ENCODE data around the gene LCN2.

The LCN2 gene

DNA sequence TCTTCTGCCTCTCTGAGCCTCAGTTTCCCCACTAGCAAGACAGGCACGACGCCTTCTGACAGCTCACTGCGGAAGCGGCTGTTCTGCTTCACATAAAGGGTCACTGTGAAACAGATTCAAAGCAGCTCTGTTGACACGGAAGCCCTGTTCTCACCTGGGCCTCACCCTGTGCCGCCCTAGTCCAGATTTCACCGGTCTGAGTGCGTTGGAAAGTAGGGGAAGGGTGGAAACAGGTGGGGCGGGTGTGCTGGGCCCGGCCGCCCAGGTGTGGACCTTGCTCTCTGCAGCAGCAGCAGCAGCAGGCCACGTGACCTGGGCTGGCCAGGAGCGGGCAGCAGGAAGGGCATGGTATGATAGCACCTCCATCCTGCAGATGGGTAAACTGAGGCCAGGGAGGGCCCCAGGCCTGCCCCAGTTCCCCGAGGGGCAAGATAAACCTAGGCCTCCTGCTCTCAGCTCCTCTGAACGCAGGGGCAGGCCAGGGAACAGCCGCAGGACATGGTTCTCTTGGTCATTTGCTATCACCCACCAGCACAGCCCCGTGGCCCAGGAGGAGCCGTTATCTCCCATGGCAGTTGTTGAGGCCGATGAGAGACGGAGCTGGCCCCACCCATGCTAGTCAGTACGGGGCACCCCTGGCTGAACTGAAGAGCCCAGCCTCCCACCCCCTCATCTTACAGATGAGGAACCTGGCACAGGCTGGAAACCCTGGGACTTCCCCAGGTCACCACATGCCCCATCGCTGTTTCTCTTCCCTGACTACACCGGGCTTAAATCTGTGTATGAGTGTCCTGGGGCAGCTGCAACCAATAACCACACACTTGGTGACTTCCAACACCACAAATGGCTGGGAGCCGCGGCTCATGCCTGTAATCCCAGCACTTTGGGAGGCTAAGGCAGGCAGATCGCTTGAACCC is 33.8 kb upstream of the LCN2 start:
- no peak for DNase-seq (ENCODE audit: low spot score)

- DNase-seq (ENCODE audit: low spot score) = no peak
Observed at GRCh38 chr9:128116104-128117083, 32.9 kb upstream of the LCN2 start.

- DNase-seq (ENCODE audit: low spot score) = peak; percentile 95
Observed at GRCh38 chr9:128117613-128118471, 31.4 kb upstream of the LCN2 start.

- no peak for DNase-seq (ENCODE audit: low spot score)
Observed at GRCh38 chr9:128118472-128118857, 30.8 kb upstream of the LCN2 start.

DNA sequence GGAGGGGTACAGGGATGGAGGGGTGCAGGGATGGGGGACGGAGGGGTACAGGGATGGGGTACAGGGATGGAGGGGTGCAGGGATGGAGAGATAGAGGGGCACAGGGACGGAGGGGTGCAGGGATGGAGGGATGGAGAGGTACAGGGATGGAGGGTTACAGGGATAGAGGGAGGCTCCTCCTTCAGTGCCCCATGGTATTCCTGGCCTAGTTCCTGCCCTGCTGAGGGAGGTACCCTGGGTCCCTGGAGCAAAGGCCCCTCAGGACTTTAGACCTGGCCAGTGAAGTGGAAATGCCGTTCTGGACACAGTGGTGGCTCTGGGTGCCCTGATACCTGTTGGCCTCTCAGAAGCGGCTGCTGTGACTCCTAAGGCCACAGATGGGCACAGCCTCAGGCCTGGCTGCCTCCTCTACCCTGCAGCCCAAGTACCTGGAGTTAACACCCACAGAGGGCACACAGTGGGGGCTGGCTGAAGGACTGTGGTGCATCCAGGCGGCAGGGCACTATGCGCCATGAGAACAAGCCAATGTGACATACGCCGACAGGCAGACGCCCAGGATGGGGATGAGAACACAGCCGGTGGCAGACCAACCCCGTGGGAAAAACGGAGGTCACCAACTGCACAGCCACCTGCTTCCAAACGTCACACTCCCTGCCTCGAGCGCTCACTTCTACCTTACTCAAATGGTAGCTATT is 30.1 kb upstream of the LCN2 start:
- no peak for DNase-seq (ENCODE audit: low spot score)

DNA sequence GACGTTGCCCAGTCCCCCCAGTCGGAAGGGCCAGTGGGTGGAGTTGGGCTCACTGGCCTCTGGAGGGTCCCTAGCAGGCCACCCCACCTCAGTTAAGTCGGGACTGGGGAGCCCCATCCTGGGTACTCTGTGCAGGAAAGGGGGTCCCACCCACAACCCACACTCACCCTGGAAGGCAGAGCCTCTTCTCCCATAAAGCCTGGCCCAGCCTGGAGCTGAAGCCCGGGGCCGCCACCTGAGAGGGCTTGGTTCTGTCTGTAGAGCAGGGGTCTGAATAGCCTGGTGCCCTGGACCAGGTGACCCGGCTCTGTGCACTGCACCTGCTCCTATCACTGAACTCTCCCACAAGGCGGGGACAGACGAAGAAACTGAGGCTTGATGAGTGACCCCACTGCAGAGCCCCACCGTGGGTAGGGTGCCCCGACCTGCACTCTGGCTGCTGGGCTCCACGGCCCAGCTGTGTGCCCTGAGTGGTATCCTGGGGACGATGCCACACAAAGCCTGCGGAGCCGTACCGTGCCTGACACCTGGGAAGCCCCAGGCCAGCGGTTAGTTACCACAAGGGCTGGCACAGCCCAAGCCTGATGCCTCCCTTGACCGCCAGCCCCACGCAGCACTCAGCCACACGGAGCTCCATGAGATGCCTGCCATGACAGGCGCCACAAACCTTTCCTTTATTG is 29.1 kb upstream of the LCN2 start:
- DNase-seq (ENCODE audit: low spot score) = no peak

DNA sequence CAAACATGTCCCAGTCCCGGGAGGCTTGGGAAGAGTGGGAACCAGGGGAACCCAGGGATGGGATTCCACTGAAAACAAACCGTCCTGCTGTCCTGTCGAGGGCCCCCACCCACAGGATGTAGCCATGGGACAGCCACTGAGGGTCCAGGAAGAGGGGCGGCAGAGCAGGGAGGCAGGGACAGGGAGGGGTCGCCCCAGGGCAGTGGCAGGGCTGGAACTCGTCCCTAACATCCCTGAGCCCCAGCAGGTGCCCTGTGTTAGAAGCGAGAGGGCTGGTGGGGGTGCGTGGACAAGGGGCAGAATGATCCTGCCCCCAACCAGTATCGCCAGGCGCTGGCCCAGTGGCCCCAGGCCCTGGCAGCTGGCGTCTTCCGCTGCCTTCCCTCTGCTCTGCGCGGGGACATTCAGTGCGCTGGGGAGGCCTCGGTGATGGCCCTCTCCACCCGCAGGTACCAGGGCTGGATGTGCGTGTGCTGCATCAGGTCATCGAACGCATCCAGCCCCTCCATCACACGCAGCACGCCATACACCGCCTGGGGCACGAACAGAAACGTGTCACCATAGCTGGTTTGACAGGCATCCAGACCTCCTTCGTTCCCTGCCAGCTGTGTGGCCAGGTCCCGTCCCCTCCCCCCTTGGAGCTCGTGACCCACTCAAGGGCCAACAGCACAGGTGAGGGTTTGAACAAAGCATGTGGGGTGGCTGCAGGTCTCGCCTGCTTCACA is 28.4 kb upstream of the LCN2 start:
- no peak for DNase-seq (ENCODE audit: low spot score)

DNA sequence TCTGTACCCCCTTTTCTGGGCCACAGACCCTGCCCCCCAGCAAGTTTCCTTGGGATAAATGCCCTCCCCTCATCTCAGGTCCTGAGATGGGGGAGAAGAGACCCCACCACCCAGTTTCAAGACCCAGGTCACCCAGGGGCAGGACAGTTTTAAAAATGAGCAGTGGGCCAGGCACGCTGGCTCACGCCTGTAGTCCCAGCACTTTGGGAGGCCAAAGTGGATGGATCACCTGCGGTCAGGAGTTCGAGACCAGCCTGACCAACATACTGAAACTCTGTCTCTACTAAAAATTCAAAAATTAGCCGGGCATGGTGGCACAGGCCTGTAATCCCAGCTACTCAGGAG is 27.8 kb upstream of the LCN2 start:
- no peak for DNase-seq (ENCODE audit: low spot score)

DNA sequence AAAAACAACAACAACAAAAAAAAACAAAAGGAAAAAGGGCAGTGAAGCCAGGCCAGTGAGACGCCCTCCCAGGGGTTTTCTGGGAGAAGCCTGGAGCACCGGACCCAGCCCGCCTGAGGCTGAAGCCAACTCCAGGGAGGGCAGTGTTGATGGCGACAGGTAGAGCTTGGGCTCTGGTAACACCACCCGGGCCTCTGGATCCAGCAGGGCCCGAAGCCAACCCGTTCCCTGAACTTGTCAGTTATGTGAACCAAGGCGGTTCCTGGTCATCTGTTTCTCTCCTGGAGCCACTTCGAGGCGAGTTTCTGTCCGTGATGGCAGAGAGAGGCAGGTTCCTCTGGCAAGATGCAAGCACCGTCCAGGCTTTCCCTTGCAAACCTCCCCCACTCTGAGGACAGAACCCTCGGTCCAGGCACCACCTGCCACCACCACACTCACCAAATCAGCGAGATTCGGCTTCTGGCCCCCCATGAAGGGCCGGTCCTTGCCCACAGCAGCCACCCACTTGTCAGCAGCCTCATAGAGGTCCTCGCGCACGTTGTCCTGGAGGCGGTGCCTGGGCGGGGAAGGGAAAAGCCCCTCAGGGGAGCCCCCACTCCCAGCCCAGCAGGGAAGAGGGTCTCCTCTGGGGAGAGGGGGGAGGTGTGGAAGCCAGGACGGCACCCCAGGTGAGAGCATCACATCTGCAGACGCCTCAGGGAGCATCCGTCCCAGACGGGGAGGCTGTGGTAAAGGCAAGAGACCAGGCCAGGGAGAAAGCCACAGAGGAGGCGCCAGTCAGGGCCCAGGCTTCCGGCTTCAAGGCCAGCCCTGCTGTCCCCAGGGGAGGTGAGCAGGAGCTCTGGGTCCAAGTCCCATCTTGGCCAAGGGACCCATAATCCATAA is 27.1 kb upstream of the LCN2 start:
- no peak for DNase-seq (ENCODE audit: low spot score)

DNA sequence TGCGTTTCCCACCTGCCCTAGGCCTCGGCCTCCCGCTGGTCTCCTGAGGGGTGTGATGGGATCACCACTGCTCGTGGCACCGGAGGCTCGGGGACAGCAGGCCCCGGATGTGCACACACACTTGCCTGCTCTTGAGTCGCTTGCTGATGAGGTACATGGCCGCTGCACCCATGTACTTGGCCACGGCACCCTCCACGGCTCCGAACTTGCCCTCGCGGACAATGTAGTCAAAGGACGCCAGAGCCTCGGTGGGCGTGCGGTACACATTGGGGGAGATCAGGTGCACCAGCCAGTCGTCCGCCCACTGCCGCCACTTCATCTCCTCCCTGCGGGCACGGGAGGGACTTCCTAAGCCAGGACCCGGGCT is 26.5 kb upstream of the LCN2 start:
- no peak for DNase-seq (ENCODE audit: low spot score)

DNA sequence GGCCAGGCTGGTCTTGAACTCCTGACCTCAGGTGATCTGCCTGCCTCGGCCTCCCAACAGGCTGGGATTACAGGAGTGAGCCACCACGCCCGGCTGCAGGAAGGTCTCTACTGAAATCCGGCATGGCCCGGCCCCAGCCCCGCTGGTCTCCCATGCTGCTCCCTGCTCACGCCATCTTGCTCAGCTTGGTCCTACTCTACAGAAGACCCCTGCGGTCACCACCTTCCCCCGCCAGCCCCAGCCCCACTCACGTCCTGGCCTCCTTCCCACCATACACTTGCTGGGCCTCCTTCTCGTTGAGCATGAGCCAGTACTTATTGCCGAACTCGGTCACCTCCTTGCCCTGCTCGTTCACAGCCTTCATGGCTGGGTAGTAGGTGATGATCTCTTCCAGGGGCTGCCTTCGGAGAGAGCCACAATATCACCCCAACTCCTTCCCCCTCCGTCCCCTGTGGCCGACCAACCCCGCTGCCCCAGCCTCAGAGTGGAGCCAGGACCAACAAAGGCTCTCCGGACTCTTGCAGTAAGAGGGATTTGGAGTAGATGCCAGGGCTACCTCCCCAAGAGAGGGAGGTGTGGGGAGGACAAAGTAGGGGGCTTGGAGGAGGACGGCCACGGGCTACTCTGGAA is 25.7 kb upstream of the LCN2 start:
- no peak for DNase-seq (ENCODE audit: low spot score)

- no peak for DNase-seq (ENCODE audit: low spot score)
Observed at GRCh38 chr9:128124451-128124850, 24.8 kb upstream of the LCN2 start.

GRCh38 chr9:128124873-128125579 is 24.2 kb upstream of the LCN2 start:
- no peak for DNase-seq (ENCODE audit: low spot score)

DNA sequence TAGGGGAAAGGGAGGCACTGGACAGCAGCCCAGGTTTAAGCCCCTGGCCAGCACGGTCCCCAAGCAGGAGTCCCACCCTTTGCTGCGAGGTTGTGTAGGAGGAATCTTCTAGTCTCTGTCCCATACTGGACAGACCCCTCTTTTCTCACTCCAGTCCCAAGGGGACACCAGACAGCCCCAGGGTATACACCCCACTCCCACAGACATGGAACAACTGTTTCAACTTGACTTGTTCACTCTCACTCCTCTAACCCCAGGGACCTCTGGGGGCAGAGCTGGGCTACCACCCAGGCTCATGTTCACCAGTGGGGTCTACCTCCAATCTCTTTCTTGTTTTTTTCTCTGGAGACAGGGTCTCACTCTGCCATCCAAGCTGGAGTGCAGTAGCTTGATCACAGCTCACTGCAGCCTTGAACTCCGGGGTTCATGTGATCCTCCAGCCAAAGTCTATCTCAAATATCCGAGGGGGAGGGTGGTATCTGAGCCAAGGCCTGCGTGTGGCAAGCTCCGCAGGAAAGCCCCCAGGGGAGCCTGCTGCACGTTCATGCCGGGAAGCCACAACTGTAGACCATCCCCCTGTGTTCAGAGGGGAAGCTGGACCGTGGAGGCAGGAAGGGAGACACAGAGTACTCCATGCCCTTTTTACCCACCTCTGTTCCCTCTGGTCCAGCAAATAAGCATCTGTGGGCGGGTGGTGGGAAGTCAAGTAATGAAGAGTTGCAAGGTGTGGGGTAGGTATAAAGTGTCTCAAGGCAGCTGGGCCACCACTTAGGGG is 23.5 kb upstream of the LCN2 start:
- no peak for DNase-seq (ENCODE audit: low spot score)

GRCh38 chr9:128127568-128127989 is 21.7 kb upstream of the LCN2 start, which contains the start of gene PTGES2:
TSS of gene PTGES2 (minus strand) at chr9:128127729. CDS start at chr9:128127717, 12 bp downstream.
- DNase-seq (ENCODE audit: low spot score) = peak; percentile 91

DNA sequence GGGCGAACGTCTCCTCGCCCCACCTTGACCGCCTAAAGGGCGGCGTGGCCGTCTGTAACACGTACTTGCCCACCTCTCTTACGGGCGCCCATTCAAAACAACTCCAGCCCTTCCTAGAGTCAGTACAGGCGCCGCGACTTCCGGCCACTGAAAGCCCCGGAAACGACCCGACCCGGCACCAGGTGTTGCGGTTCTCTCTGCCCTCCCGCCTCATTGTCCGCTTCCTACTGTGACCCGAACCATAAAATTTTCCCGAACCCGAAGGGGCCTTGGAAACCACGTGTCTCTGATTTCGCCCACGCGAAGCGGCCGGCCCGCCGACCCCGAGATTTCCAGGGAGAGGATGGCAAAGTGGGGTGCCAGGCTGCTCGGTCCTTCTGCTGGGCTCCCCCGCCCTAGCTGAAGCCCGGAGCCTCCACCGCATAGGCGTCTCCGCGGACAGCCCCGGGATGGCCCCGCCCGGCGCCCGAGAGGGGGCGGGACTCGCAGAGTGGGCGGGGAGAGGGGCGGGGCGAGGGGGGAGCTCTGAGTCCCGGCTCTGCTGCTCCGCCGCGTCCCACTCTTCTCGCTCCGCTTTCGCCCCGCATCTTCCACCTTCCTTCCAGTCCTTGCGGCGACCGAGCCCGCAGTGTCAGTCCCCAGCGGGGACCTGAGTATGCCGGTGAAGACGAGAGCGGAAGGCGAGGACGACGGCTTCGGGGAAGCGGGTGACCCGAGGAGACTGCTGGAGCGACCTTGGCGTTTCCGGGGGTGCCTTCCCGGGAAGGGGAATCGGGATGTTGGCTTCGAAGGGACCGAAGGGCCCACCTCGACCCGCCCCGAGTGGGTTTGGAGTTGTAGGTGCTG is 21.0 kb upstream of the LCN2 start:
- peak; percentile 93 for DNase-seq (ENCODE audit: low spot score)

Data from left forelimb (tissue), 1 donor.